Heart left ventricle (tissue), 16 donors: ENCODE results near the gene LANCL2. TPM values are rescaled to one million over a fixed set of nuclear protein-coding genes. Genes with fewer than 3 reads are reported as not detected.
"Not testable (repeated sequence)": the region's sequence is repeated elsewhere in the genome, so short reads cannot be mapped to it uniquely, and the experiment has no call there.

Experiments
- ATAC-seq, 4 donors: fragments of 200-7000 bp; cut with Tn5 transposase; one replicate each; pipeline ENCODE4 v1.9.1; 2020 to 2022; ENCODE audit warnings: moderate library complexity in 4 of 4, mild to moderate bottlenecking in 3 of 4, moderate number of reproducible peaks in 1 of 4
- DNase-seq, 5 donors: peaks; one replicate each; pipeline ENCODE4 v3.0.0-alpha.2; 2020
- H3K27ac ChIP-seq, 12 donors: fragments of 200-600 bp; sonication (generic) in 4 of 12; one replicate each; pipeline versions ENCODE4 v1.5.0 to v1.8.0; 2016 to 2022; ENCODE audit warnings: mild to moderate bottlenecking in 2 of 12
- H3K27me3 ChIP-seq, 9 donors: fragments of 200-600 bp; sonication (generic) in 2 of 9; one replicate each; pipeline versions ENCODE4 v1.5.1 to v1.8.0; 2016 to 2022; ENCODE audit warnings: mild to moderate bottlenecking in 3 of 9
- H3K36me3 ChIP-seq, 9 donors: fragments of 200-600 bp; sonication (generic) in 2 of 9; one replicate each; pipeline versions ENCODE4 v1.5.0 to v1.8.0; 2018 to 2022; ENCODE audit warnings: mild to moderate bottlenecking in 2 of 9
- H3K4me1 ChIP-seq, 12 donors: fragments of 200-600 bp; sonication (generic) in 4 of 12; one replicate each; pipeline versions ENCODE4 v1.5.0 to v1.8.0; 2016 to 2022; ENCODE audit warnings: mild to moderate bottlenecking in 3 of 12
- H3K4me3 ChIP-seq, 12 donors: fragments of 200-600 bp; sonication (generic) in 4 of 12; one replicate each; pipeline versions ENCODE4 v1.5.0 to v1.8.0; 2017 to 2022; ENCODE audit warnings: mild to moderate bottlenecking in 9 of 12, moderate library complexity in 4 of 12
- H3K9me3 ChIP-seq, 12 donors: fragments of 200-600 bp; sonication (generic) in 4 of 12; one replicate each; pipeline versions ENCODE4 v1.5.0 to v1.8.0; 2016 to 2022; ENCODE audit warnings: mild to moderate bottlenecking in 1 of 12
- POLR2A ChIP-seq, 2 donors: fragments of 450-650 bp; IDR thresholded peaks; one replicate each; pipeline ENCODE4 v1.6.1; 2017; ENCODE audit warnings: antibody characterized with exemption in 2 of 2, mild to moderate bottlenecking in 2 of 2, moderate library complexity in 2 of 2
- WGBS, 4 donors: extraction: QIAGEN DNeasy Blood & Tissue Kit in 2 of 4; methylation state at CpG; one replicate each; pipeline versions ENCODE4 v1.1.5 to v1.1.7; 2013 to 2018; 5-methylcytosine and 5-hydroxymethylcytosine counted together
- intact Hi-C, 10 donors: fragments of 100-400 bp; cut with DNase I; formaldehyde crosslinking; loops; one replicate each; pipeline versions ENCODE4 v1.11.1 to v1.14.2; 2022
- polyA plus RNA-seq, 2 donors: library from polyadenylated mRNA; stranded (reverse); fragments of 200-250 nt; gene quantifications; one replicate each; pipeline ENCODE4 v1.2.3, GENCODE V29; 2013
- total RNA-seq, 9 donors: library from RNA; depleted of rRNA in 2 of 9; stranded (reverse); fragments of >200 nt in 2 of 9; fragmentation: NEBNext Ultra II Directional in 3 of 9; extraction: Animal tissue kit (Norgen Biotek cat#: 25700) in 3 of 9; gene quantifications; one replicate each; pipeline versions ENCODE4 v1.1.0 to v1.2.4, GENCODE V29; 2016 to 2023
- TF ChIP-seq, protein P1 (sequence below), 12 donors: fragments of 200-600 bp; sonication (generic) in 4 of 12; IDR thresholded peaks; one replicate each; pipeline versions ENCODE4 v1.5.0 to v1.8.0; 2018 to 2022; ENCODE audit warnings: antibody characterized with exemption in 12 of 12, mild to moderate bottlenecking in 5 of 12
- donor health status: ischemic (EF 13 %, LVEDD 7.1; RV severe dilation, severe dysfunction).
- donor health status: healthy with polysubstance abuse.
- donor health status: DM: no; HTN: yes; CAD: no.
- donor health status: DM: no; HTN: no; CAD: no.
- donor health status: ischemic (EF 25% LVEDD 6.9; RV normal size, moderate dysfunction).
- donor health status: ischemic (EF 25% LVEDD 5.7; RV mildly dilated, moderate dysfunction).
- donor health status: healthy.
- donor health status: DM: yes; HTN: yes; CAD: no.
- donor health status: ischemic (EF 35%, LVEDD 5.7; RV mildly dilated, moderate dysfunction).
- donor health status: nonischemic (EF 11% LVEDD 7.7; RV severe dilation, severe dysfunction).
- donor health status: DM: yes; HTN: yes; CAD: no.
- donor health status: PGD.
- donor health status: ischemic (EF 29% LVEDD 5.4; RV normal size, mild dysfunction).
- donor health status: nonischemic (EF 23%, LVEDD 6.1; RV moderate dilation, normal function).

The LANCL2 gene
- total and polyA plus RNA-seq, 11 donors: 2.6 to 10.3 (median 8.0) TPM

DNA sequence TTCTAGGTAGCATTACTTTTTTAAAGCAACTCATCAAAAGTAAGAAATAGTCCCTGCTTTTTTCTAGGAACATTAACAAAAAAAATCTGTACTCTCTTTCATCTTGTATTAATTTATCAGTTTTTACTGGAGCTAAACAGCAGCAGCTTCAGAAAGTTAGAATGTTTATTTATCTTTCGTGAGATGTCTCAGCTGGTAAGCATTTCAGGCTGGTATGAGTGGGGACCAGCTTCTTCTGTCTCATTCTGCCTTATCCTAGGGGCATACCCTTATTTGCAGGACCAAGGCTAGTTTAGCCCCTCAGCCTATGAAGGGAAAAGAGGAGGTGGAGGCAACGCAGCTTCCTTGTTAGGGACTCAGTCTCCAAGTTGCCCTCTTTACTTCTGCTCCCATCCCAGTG lies 35.1 kb downstream of the LANCL2 start:
- 87 to 96% (median 90%) methylated on average over 2 of the region's 2 CpGs for WGBS, 4 donors
- no peaks in the 10 kb centered on the region for H3K4me1 ChIP-seq
- H3K27ac ChIP-seq: no peak overlapping the region
- no peak for TF ChIP-seq POLR2A (IDR thresholded peaks at IDR 0.05)
- TF ChIP-seq, protein P1, sequence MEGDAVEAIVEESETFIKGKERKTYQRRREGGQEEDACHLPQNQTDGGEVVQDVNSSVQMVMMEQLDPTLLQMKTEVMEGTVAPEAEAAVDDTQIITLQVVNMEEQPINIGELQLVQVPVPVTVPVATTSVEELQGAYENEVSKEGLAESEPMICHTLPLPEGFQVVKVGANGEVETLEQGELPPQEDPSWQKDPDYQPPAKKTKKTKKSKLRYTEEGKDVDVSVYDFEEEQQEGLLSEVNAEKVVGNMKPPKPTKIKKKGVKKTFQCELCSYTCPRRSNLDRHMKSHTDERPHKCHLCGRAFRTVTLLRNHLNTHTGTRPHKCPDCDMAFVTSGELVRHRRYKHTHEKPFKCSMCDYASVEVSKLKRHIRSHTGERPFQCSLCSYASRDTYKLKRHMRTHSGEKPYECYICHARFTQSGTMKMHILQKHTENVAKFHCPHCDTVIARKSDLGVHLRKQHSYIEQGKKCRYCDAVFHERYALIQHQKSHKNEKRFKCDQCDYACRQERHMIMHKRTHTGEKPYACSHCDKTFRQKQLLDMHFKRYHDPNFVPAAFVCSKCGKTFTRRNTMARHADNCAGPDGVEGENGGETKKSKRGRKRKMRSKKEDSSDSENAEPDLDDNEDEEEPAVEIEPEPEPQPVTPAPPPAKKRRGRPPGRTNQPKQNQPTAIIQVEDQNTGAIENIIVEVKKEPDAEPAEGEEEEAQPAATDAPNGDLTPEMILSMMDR (IDR thresholded peaks at IDR 0.05): no peak
- DNase-seq (no peak), ATAC-seq (no peak)
- no peaks in the 10 kb centered on the region for H3K27me3 ChIP-seq
- intact Hi-C loops: no loop called here
- H3K4me3 ChIP-seq: no peak overlapping the region
- no peaks in the 10 kb centered on the region for H3K9me3 ChIP-seq
- peaks cover 0 to 32% (median 9%) of the 10 kb centered on the region in 9 donors for H3K36me3 ChIP-seq

DNA sequence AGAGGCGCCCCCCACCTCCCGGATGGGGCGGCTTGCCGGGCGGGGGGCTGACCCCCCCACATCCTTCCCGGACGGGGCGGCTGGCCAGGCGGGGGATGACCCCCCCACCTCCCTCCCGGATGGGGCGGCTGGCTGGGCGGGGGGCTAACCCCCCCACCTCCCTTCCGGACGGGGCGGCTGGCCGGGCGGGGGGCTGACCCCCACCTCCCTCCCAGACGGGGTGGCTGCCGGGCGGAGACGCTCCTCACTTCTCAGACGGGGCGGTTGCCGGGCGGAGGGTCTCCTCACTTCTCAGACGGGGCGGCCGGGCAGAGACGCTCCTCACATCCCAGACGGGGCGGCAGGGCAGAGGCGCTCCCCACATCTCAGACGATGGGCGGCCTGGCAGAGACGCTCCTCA lies 37.4 kb downstream of the LANCL2 start:
- H3K27ac ChIP-seq, DNase-seq, intact Hi-C loops, H3K9me3 ChIP-seq, H3K4me3 ChIP-seq, H3K4me1 ChIP-seq, ATAC-seq, H3K27me3 ChIP-seq: not testable (repeated sequence)
- 93 to 94% methylated on average over 32 to 35 of the region's 35 CpGs; no CpG with 5 or more reads in 2 of the 4 donors for WGBS, 4 donors
- H3K36me3 ChIP-seq: peaks cover 0 to 43% (median 14%) of the 10 kb centered on the region in 9 donors

DNA sequence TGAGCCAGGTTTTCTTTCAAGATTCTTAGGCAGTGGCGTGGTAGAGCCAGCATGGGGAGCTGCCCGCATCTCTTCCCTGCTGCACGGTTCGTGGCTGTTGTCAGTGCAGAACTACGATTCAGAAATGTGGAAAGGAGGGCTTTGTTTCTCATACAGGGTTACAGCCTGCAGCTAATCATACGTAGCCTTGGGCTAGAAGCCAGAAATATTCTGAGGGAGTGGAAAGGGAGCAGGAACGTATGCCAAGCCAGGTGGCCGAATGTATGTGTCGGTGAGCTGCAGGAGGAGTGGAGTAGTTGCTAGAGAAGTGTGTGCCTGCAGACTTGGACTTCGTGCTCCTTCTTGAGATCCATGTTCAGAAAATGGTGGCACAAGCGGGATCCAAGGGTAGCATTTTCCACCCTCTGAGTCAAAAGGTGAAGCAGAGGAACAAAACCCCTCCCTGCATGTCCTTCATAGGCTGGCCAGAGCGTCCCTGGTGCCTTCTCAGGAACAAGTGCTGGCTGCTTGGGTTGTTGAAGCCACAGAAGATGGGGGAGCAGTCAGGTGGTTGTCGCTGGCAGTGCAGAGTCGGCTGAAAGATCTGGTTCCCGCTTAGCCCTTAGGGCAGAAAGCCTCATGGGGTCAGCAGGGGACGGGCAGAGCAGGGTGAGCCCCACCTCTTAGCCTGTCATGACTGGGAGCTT lies 40.9 kb downstream of the LANCL2 start:
- WGBS, 4 donors: 84 to 88% (median 86%) methylated on average over 16 of the region's 16 CpGs

DNA sequence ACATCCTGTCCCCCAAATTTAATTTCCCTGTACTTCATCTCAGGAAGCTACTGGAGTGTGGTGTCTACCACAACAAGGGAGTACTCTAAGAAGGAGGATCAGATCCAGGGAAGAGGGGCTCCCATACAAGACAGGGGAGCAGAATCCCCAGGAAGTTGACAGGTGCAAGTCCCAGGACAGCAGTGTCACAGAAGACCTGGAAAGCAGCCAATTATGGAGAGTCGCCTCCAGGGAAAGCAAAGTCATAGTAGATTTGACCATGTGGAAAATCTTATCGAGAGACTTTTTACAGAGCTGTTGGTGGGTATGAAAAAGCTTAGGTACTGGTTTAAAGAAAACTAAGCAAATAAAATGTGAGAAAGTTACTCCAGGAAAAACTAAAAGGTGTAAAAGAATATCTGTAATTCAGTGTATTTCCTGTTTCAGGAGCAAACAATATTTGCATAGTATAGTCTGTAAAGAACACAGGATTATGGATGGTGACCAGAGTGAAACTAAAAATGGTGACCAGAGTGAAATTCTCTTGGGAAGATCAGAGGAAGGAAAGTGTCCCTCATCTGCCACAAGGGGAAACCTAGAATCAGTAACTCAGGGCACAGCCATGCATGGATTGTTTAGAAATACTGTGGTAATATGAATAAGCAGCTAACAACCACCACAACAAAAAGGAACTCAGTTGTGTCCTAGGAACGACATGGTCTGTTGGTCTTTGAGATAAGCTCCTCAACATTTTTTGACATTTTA lies 44.5 kb downstream of the LANCL2 start:
- no peak for ATAC-seq
- no peak for DNase-seq
- H3K27ac ChIP-seq: no peak overlapping the region

More for the DNA sequence above, 40.9 kb downstream of the LANCL2 start:
- Histone ChIP-seq H3K27me3 (no peaks in the 10 kb centered on the region), H3K36me3 (peaks cover 0 to 35% (median 6%) of the 10 kb centered on the region in 9 donors), H3K4me3 (no peak overlapping the region), H3K9me3 (no peaks in the 10 kb centered on the region), H3K4me1 (no peaks in the 10 kb centered on the region), H3K27ac (no peak overlapping the region)
- ATAC-seq (no peak), DNase-seq (no peak)
- TF ChIP-seq, protein P1 (IDR thresholded peaks at IDR 0.05): no peak
- TF ChIP-seq POLR2A (IDR thresholded peaks at IDR 0.05): no peak
- intact Hi-C loops: no loop called here

More for the DNA sequence above, 44.5 kb downstream of the LANCL2 start:
- WGBS, 4 donors: 42 to 48% (median 43%) methylated on average over 3 of the region's 3 CpGs
- Histone ChIP-seq H3K27me3 (no peaks in the 10 kb centered on the region), H3K4me1 (no peaks in the 10 kb centered on the region), H3K36me3 (peaks cover 0 to 46% (median 16%) of the 10 kb centered on the region in 9 donors), H3K4me3 (no peak overlapping the region), H3K9me3 (no peaks in the 10 kb centered on the region)
- TF ChIP-seq POLR2A (IDR thresholded peaks at IDR 0.05): no peak
- TF ChIP-seq, protein P1 (IDR thresholded peaks at IDR 0.05): no peak
- intact Hi-C loops: loop anchor here in 2 of 10 donors (10.0 kb wide), 1 partner anchor 635 kb away; no protein-coding TSS in a partner anchor
